AG04449 (cell line): ENCODE measurements around the gene ZSCAN10.

ENCODE experiments used
- CTCF ChIA-PET: fragments of 350-600 bp; formaldehyde crosslinking; extraction: SDS; loops from one replicate; lab custom pipeline; 2021; ENCODE audit warnings: antibody characterized with exemption; lab: Yijun Ruan, JAX
- POLR2A ChIA-PET: fragments of 400-600, 350-600 bp; formaldehyde crosslinking; extraction: SDS; loops from one replicate; lab custom pipeline; 2020; ENCODE audit warnings: antibody characterized with exemption, inconsistent platforms; lab: Yijun Ruan, JAX
- DNase-seq: peaks from one replicate; pipeline ENCODE4 v3.0.0-alpha.2; 2010; ENCODE audit warnings: low read depth, low spot score
- H3K4me3 ChIP-seq: 2 replicates; pipeline ENCODE4 v1.5.1; 2011; ENCODE audit warnings: low read depth, mild to moderate bottlenecking, control low read depth, low read length
- TF ChIP-seq, protein P1 (sequence below): IDR thresholded peaks from one replicate; pipeline ENCODE4 v1.5.1; 2011; ENCODE audit warnings: mild to moderate bottlenecking, moderate library complexity, low read length, control low read depth, inconsistent platforms; ENCODE audit not compliant: insufficient read depth; ENCODE audit errors: missing control alignments

Gene ZSCAN10

DNA sequence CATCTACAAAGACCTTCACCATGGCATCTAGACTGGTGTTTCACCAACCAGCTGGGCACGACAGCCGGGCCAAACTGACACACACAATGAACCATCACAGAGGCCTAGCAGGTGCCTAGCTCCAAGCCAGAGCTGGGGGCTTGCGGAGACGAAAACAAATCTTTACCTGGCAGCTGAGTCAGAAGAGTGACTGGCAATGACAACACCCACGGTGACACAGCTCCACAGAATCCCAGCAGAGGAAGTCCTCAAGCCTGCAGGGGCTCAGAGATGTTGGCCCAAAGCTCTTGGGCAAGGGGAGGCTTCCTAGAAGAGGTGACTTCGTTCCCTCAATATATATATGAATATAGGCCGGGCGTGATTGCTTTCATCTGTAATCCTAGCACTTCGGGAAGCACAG lies 47.6 kb downstream of the ZSCAN10 start:
- no peak overlapping the region for H3K4me3 ChIP-seq
- ChIA-PET POLR2A (no interaction called here), CTCF (interaction anchor here (0.6 to 2.1 kb wide), 7 partner anchors 8 to 114 kb away, joined by 3 to 11 read pairs (median 5); no protein-coding TSS in a partner anchor)
- no peak for DNase-seq
- TF ChIP-seq, protein P1, sequence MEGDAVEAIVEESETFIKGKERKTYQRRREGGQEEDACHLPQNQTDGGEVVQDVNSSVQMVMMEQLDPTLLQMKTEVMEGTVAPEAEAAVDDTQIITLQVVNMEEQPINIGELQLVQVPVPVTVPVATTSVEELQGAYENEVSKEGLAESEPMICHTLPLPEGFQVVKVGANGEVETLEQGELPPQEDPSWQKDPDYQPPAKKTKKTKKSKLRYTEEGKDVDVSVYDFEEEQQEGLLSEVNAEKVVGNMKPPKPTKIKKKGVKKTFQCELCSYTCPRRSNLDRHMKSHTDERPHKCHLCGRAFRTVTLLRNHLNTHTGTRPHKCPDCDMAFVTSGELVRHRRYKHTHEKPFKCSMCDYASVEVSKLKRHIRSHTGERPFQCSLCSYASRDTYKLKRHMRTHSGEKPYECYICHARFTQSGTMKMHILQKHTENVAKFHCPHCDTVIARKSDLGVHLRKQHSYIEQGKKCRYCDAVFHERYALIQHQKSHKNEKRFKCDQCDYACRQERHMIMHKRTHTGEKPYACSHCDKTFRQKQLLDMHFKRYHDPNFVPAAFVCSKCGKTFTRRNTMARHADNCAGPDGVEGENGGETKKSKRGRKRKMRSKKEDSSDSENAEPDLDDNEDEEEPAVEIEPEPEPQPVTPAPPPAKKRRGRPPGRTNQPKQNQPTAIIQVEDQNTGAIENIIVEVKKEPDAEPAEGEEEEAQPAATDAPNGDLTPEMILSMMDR: no peak

DNA sequence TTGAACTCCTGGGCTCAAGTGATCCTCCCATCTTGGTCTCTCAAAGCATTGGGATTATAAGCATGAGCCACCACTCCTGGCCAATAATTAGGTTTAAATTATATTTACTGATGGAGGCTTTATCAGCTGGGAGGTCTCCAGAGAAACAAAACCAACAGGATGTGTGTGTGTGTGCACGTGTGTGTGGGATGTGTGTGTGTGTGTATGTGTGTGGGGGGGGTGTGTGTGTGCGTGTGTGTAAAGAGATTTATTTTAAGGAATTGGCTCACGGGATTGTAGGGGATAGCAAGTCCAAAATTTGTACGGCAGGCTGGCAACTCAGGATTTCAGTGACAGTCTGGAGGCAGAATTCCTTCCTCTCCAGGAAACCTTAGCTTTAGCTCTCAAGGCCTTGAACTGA lies 48.1 kb downstream of the ZSCAN10 start:
- TF ChIP-seq, protein P1: no peak
- no peak for DNase-seq
- ChIA-PET CTCF (interaction anchor here (0.8 to 2.1 kb wide), 6 partner anchors 9 to 115 kb away, joined by 3 to 11 read pairs (median 5); no protein-coding TSS in a partner anchor), POLR2A (no interaction called here)
- no peak overlapping the region for H3K4me3 ChIP-seq

DNA sequence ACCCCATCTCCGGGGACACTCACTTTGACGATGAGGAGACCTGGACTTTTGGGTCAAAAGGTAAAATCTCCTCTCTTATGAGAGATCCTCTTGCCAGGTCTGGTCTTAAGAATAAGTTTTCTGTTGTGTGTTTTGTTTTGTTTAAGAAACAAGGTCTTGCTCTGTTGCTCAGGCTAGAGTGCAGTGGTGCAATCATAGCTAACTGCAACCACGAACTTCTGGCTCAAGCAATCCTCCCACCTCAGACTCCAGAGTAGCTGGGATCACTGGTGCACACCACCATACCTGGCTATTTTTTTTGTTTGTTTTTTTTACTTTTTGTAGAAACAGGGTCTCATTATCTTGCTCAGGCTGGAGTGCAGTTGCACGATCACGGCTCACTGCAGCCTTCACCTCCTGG lies 48.6 kb downstream of the ZSCAN10 start:
- POLR2A ChIA-PET: interaction anchor here (0.6 kb wide), 1 partner anchor 43 kb away, joined by 4 read pairs; no protein-coding TSS in a partner anchor

DNA sequence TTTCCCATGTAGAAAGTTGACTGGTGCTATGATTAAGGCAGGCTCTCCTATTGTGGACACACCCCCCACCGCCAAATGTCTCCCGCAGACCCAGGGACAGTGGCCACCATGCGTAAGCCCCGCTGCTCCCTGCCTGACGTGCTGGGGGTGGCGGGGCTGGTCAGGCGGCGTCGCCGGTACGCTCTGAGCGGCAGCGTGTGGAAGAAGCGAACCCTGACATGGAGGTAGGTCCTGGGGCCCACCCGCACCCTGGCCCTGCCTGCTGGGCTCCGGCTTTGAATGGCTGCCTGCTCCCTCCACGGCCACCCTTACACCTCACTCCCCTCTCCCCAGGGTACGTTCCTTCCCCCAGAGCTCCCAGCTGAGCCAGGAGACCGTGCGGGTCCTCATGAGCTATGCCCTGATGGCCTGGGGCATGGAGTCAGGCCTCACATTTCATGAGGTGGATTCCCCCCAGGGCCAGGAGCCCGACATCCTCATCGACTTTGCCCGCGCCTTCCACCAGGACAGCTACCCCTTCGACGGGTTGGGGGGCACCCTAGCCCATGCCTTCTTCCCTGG lies 49.1 kb downstream of the ZSCAN10 start:
- no peak for DNase-seq
- TF ChIP-seq, protein P1: no peak
- ChIA-PET POLR2A (interaction anchor here (0.6 kb wide), 1 partner anchor 43 kb away, joined by 4 read pairs; no protein-coding TSS in a partner anchor), CTCF (interaction anchor here (0.7 to 4.2 kb wide), 3 partner anchors 9 to 79 kb away, joined by 3 to 56 read pairs (median 5); no protein-coding TSS in a partner anchor)
- no peak overlapping the region for H3K4me3 ChIP-seq

More for the DNA sequence above, 48.6 kb downstream of the ZSCAN10 start:
- CTCF ChIA-PET: interaction anchor here (0.7 to 4.2 kb wide), 4 partner anchors 9 to 115 kb away, joined by 3 to 56 read pairs (median 4); no protein-coding TSS in a partner anchor
- H3K4me3 ChIP-seq: no peak overlapping the region
- TF ChIP-seq, protein P1: no peak
- no peak for DNase-seq

DNA sequence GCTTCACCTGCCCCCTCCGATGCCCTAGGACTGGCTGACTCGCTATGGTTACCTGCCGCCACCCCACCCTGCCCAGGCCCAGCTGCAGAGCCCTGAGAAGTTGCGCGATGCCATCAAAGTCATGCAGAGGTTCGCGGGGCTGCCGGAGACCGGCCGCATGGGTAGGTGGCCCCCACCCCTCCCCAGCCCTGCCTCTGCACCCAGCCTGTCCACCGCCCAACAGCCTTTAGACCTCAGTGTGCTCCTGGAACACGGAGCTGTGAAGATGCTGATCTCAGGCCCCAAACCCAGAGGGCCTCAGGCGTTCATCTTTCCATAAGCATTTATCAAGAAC lies 51.7 kb downstream of the ZSCAN10 start:
- no peak overlapping the region for H3K4me3 ChIP-seq
- POLR2A ChIA-PET: interaction anchor here (1.0 to 1.4 kb wide), 2 partner anchors 20 to 22 kb away, joined by 3 read pairs; no protein-coding TSS in a partner anchor
- no peak for DNase-seq
- TF ChIP-seq, protein P1: no peak
- CTCF ChIA-PET: interaction anchor here (2.2 to 4.2 kb wide), 4 partner anchors 12 to 83 kb away, joined by 13 to 56 read pairs (median 28); no protein-coding TSS in a partner anchor

DNA sequence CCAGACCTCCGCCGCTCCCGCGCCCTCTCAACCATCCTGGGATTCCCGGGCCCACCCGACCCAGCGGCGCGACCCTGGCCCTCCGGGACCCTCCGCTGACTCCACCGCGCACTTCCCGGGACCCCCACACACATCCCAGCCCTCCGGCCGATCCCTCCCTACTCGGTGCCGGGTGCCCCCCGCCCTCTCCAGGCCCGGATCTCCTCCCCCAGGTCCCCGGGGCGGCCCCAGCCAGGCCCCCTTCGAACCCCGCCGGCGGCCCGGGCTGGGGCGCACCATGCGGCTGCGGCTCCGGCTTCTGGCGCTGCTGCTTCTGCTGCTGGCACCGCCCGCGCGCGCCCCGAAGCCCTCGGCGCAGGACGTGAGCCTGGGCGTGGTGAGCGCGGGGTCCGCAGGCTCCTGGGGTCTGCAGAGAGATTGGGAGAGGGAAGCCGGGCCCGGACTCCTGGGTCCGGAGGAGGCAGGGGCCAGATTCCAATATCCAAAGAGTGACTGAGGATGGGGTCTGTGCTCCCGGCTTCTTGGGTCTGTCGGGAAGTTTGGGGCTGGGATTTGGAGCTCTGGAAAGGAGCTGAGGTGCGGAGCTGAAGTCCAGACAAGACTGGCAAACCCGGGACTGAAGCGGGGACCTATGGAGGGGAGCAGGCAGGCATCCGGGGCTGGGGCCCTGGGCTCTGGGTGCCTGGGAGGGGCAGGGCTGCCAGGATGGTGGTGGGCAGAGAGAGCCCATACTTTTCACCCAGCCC lies 52.3 kb downstream of the ZSCAN10 start:
- TF ChIP-seq, protein P1: no peak
- H3K4me3 ChIP-seq: no peak overlapping the region
- POLR2A ChIA-PET: interaction anchor here (1.0 to 1.4 kb wide), 2 partner anchors 19 to 22 kb away, joined by 3 read pairs; no protein-coding TSS in a partner anchor
- CTCF ChIA-PET: interaction anchor here (2.9 to 4.2 kb wide), 3 partner anchors 12 to 18 kb away, joined by 13 to 56 read pairs (median 44); no protein-coding TSS in a partner anchor
- no peak for DNase-seq
